ENCODE measurements around the gene DNAJB12.

Gene DNAJB12

DNA sequence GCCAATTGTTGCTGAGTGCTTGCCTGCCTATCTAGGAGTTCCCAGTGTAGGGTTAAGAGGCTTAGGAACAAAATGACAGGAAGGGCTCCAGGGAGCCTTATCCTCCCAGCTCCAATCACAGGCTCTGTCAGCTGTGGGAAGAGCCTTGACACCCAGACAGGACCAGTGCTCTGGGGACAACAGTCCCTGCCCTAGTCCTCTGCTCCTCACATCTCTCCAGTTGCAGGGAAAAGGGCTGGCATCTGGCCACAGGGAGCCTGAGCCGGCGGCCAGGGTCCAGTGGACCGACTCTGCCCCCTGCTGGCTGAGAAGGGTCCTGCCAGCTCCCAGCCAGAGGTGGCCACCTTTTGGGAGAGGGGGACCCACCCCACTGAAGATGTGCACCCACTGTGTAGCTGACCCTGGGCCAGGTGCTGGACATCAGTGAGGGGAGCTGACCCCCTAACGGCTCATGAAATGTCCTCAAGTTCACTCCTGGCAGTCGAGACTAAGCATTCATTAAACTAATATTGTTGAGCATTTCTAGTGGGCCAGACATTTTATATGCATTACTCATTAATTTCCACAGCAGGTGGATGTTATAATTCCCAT, 17.6 kb downstream of the DNAJB12 start:
- H3K4me3 ChIP-seq (ENCODE audit: low read depth, low read length): no peak overlapping the region
- no CpG with 5 or more reads among the region's 5 CpGs for whole genome bisulfite sequencing (ENCODE audit: extremely low coverage, insufficient coverage, insufficient read length)
- H3K27ac ChIP-seq (ENCODE audit: low read depth, low read length): no peak overlapping the region
- no peak overlapping the region for H3K4ac ChIP-seq (ENCODE audit: low read depth, low read length)
- no peak overlapping the region for H2BK5ac ChIP-seq (ENCODE audit: low read depth, low read length, poor library complexity)
- no peak overlapping the region for H4K12ac ChIP-seq (ENCODE audit: low read depth, low read length)
- no peak overlapping the region for H4K8ac ChIP-seq (ENCODE audit: low read depth, low read length)
- no peak overlapping the region for H2BK120ac ChIP-seq (ENCODE audit: insufficient read depth, low read length, poor library complexity)
- H3K4me1 ChIP-seq (ENCODE audit: control insufficient read depth in 1 of 2, insufficient read depth in 2 of 2, low read length in 2 of 2): peaks cover 2 to 4% of the 10 kb centered on the region in 2 experiments
- H3K27me3 ChIP-seq (ENCODE audit: insufficient read depth, low read length): no peaks in the 10 kb centered on the region
- H2AK5ac ChIP-seq (ENCODE audit: low read length): no peak overlapping the region
- no peak overlapping the region for H3K18ac ChIP-seq (ENCODE audit: low read length)
- H3K23ac ChIP-seq (ENCODE audit: low read length): no peak overlapping the region
- DNase-seq: peak; percentile 49 to 63
- H3K9me3 ChIP-seq (ENCODE audit: insufficient read depth, low read depth, low read length): no peaks in the 10 kb centered on the region
- peaks cover 2% of the 10 kb centered on the region for H3K79me1 ChIP-seq (ENCODE audit: low read length)
- no peak overlapping the region for H4K91ac ChIP-seq (ENCODE audit: low read depth, low read length)
- H2AFZ ChIP-seq (ENCODE audit: insufficient read depth, low read length, poor library complexity): no peak overlapping the region
- no peak overlapping the region for H3K4me2 ChIP-seq (ENCODE audit: low read length)
- no peak overlapping the region for H3K9ac ChIP-seq (ENCODE audit: low read length)
- H2BK12ac ChIP-seq (ENCODE audit: low read length): no peak overlapping the region
- no peaks in the 10 kb centered on the region for H3K79me2 ChIP-seq (ENCODE audit: control insufficient read depth, insufficient read depth, low read length, poor library complexity)
- no peak overlapping the region for H3K14ac ChIP-seq (ENCODE audit: low read length)
- H3K36me3 ChIP-seq (ENCODE audit: control insufficient read depth in 1 of 2, insufficient read depth in 2 of 2, low read length in 2 of 2): peaks cover 51 to 55% of the 10 kb centered on the region in 2 experiments

DNA sequence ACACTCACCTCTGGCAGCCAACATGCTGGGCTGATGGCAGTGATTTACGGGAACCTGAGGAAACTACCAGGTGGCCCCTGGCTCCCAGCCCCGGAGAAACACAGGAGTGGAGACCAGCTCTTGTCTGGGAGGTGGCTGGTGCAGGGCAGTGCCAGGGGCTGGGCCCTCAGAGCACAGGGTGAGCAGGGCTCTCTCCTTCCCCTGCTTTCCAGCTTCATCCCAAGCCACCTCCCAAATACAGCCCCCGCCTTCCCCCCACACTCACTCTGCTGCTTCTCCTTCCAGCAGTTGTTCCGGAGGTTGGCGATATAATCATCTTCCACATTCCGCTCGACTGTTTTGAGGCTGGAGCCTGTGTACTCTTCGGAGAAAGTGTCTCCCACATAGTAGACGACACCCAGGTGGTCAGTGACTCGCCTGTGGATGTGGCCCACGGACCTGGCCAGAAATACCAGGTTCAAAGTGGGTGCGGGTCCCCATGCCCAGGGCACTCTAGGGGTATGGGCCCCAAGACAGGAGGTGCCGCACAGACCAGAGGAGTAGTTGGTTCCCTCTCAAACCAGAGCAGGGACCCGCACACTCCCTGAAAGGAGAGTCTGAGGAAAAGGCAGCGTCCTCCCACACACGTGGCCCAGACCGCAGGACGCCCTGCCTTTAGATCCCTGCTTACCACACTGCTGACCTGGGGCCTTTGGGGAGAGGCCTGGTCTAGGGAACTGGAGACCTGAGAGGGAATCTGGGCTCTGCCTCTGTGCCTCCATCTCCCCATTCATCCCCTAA, 18.3 kb downstream of the DNAJB12 start:
- Histone ChIP-seq H3K4me1 (ENCODE audit: control insufficient read depth in 1 of 2, insufficient read depth in 2 of 2, low read length in 2 of 2) (peaks cover 8 to 10% of the 10 kb centered on the region in 2 experiments), H3K27me3 (ENCODE audit: insufficient read depth, low read length) (no peaks in the 10 kb centered on the region), H4K12ac (ENCODE audit: low read depth, low read length) (no peak overlapping the region), H3K4me3 (ENCODE audit: low read depth, low read length) (no peak overlapping the region), H2AK5ac (ENCODE audit: low read length) (no peak overlapping the region), H3K18ac (ENCODE audit: low read length) (no peak overlapping the region), H2BK120ac (ENCODE audit: insufficient read depth, low read length, poor library complexity) (no peak overlapping the region), H3K79me1 (ENCODE audit: low read length) (peaks cover 5% of the 10 kb centered on the region), H4K8ac (ENCODE audit: low read depth, low read length) (no peak overlapping the region), H2BK5ac (ENCODE audit: low read depth, low read length, poor library complexity) (no peak overlapping the region), H3K36me3 (ENCODE audit: control insufficient read depth in 1 of 2, insufficient read depth in 2 of 2, low read length in 2 of 2) (peaks cover 51 to 55% of the 10 kb centered on the region in 2 experiments), H3K4ac (ENCODE audit: low read depth, low read length) (no peak overlapping the region), H2AFZ (ENCODE audit: insufficient read depth, low read length, poor library complexity) (no peak overlapping the region), H3K23ac (ENCODE audit: low read length) (no peak overlapping the region), H3K14ac (ENCODE audit: low read length) (no peak overlapping the region), H3K27ac (ENCODE audit: low read depth, low read length) (no peak overlapping the region), H3K79me2 (ENCODE audit: control insufficient read depth, insufficient read depth, low read length, poor library complexity) (no peaks in the 10 kb centered on the region), H3K4me2 (ENCODE audit: low read length) (no peak overlapping the region), H3K9me3 (ENCODE audit: insufficient read depth, low read depth, low read length) (no peaks in the 10 kb centered on the region), H3K9ac (ENCODE audit: low read length) (no peak overlapping the region), H4K91ac (ENCODE audit: low read depth, low read length) (no peak overlapping the region), H2BK12ac (ENCODE audit: low read length) (no peak overlapping the region)
- no CpG with 5 or more reads among the region's 18 CpGs for WGBS (ENCODE audit: extremely low coverage, insufficient coverage, insufficient read length)
- DNase-seq: no peak

DNA sequence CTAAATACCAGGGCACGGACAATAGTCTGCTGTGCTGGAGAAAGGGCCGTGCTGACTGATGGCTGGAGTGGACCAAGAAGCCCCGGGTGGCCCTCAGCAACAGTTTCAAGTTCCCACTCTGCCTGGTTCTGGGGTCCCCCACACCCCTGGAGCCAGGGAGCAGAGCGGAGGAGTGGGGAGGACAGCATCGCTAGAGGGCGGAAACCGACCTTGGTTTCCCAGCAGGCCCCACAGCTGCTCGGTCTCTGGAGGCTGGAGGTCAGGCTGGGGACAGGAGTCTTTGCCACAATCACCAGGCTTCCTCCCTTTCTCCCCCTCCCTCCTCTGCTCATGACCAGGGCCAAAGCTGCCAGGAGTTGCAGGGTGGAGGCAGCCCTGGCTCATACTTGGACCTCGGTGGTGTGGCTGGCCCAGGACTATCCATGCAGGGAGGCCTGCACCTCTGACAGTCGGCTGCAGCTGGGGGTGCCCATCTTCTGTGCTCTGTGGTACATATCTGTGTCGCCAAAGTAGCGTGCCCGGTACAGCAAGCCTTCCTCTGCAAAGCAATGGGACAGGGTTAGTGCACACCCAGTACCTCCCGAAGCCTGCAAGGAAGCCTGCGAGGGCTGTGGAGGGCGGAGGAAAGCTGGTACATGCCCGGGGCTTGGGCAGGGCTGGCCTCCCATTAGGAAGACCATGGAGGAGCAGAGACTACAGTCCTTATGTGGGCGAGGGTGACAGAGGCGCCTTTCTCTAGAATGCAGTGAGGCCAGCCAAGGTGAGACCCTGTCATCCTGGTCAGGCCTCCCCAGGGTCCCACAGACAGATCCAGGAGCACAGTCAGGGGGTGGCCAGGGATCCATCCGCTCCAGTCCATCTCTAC, 19.1 kb downstream of the DNAJB12 start:
- no peak overlapping the region for H2AK5ac ChIP-seq (ENCODE audit: low read length)

DNA sequence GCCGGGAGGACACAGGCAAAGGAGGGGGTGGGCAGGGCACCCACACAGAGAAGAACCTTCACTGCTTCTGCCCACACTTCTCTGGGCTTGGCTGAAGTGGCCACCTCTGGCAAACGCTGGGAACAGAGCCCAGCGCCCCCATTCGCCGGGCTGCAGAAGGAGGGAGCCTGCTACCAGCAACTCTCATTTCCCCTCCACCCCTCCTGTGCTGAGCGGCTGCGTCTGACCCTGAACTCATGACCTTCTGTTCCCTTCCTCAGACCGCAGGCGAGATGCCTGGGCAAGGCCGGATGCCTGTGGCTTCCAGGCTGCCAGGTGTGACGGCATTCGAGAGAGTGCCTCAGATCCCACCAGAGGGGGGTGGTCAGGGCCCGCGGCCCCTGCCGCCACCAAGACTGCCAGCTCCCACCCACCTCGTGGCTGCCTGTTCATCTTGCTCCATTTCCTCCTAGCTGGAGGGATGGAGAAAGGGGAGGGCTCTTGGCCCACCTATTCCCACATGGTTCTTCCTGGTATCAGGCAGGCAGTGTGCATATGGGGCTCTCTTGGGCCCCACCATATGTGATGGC, 19.8 kb downstream of the DNAJB12 start:
- Histone ChIP-seq H4K12ac (ENCODE audit: low read depth, low read length) (no peak overlapping the region), H3K79me2 (ENCODE audit: control insufficient read depth, insufficient read depth, low read length, poor library complexity) (peaks cover 2% of the 10 kb centered on the region), H3K4me1 (ENCODE audit: control insufficient read depth in 1 of 2, insufficient read depth in 2 of 2, low read length in 2 of 2) (peaks cover 14 to 15% of the 10 kb centered on the region in 2 experiments), H3K14ac (ENCODE audit: low read length) (peak overlapping the region; percentile 11), H3K27ac (ENCODE audit: low read depth, low read length) (no peak overlapping the region), H4K8ac (ENCODE audit: low read depth, low read length) (no peak overlapping the region), H3K23ac (ENCODE audit: low read length) (no peak overlapping the region), H3K4me2 (ENCODE audit: low read length) (no peak overlapping the region), H2AK5ac (ENCODE audit: low read length) (no peak overlapping the region), H3K4ac (ENCODE audit: low read depth, low read length) (no peak overlapping the region), H2BK5ac (ENCODE audit: low read depth, low read length, poor library complexity) (no peak overlapping the region), H3K9me3 (ENCODE audit: insufficient read depth, low read depth, low read length) (no peaks in the 10 kb centered on the region), H2AFZ (ENCODE audit: insufficient read depth, low read length, poor library complexity) (no peak overlapping the region), H3K4me3 (ENCODE audit: low read depth, low read length) (no peak overlapping the region), H4K91ac (ENCODE audit: low read depth, low read length) (no peak overlapping the region), H3K18ac (ENCODE audit: low read length) (no peak overlapping the region), H3K36me3 (ENCODE audit: control insufficient read depth in 1 of 2, insufficient read depth in 2 of 2, low read length in 2 of 2) (peaks cover 44 to 47% of the 10 kb centered on the region in 2 experiments), H3K79me1 (ENCODE audit: low read length) (peaks cover 9% of the 10 kb centered on the region), H2BK12ac (ENCODE audit: low read length) (peak overlapping the region; percentile 11), H3K9ac (ENCODE audit: low read length) (no peak overlapping the region), H3K27me3 (ENCODE audit: insufficient read depth, low read length) (no peaks in the 10 kb centered on the region), H2BK120ac (ENCODE audit: insufficient read depth, low read length, poor library complexity) (peak overlapping the region; percentile 20)
- DNase-seq: no peak
- WGBS (ENCODE audit: extremely low coverage, insufficient coverage, insufficient read length): no CpG with 5 or more reads among the region's 16 CpGs

More for the DNA sequence above, 19.1 kb downstream of the DNAJB12 start:
- Histone ChIP-seq H3K27ac (ENCODE audit: low read depth, low read length) (no peak overlapping the region), H3K79me2 (ENCODE audit: control insufficient read depth, insufficient read depth, low read length, poor library complexity) (peaks cover 2% of the 10 kb centered on the region), H3K23ac (ENCODE audit: low read length) (no peak overlapping the region), H2BK12ac (ENCODE audit: low read length) (no peak overlapping the region), H3K4ac (ENCODE audit: low read depth, low read length) (no peak overlapping the region), H3K4me3 (ENCODE audit: low read depth, low read length) (no peak overlapping the region), H3K79me1 (ENCODE audit: low read length) (peaks cover 9% of the 10 kb centered on the region), H2BK120ac (ENCODE audit: insufficient read depth, low read length, poor library complexity) (no peak overlapping the region), H2AFZ (ENCODE audit: insufficient read depth, low read length, poor library complexity) (no peak overlapping the region), H3K36me3 (ENCODE audit: control insufficient read depth in 1 of 2, insufficient read depth in 2 of 2, low read length in 2 of 2) (peaks cover 45 to 49% of the 10 kb centered on the region in 2 experiments), H4K12ac (ENCODE audit: low read depth, low read length) (no peak overlapping the region), H3K9me3 (ENCODE audit: insufficient read depth, low read depth, low read length) (no peaks in the 10 kb centered on the region), H3K27me3 (ENCODE audit: insufficient read depth, low read length) (no peaks in the 10 kb centered on the region), H3K18ac (ENCODE audit: low read length) (no peak overlapping the region), H4K91ac (ENCODE audit: low read depth, low read length) (no peak overlapping the region), H3K14ac (ENCODE audit: low read length) (no peak overlapping the region), H3K9ac (ENCODE audit: low read length) (no peak overlapping the region), H4K8ac (ENCODE audit: low read depth, low read length) (no peak overlapping the region), H3K4me2 (ENCODE audit: low read length) (no peak overlapping the region), H3K4me1 (ENCODE audit: control insufficient read depth in 1 of 2, insufficient read depth in 2 of 2, low read length in 2 of 2) (peaks cover 14 to 15% of the 10 kb centered on the region in 2 experiments), H2BK5ac (ENCODE audit: low read depth, low read length, poor library complexity) (no peak overlapping the region)
- DNase-seq: no peak
- WGBS (ENCODE audit: extremely low coverage, insufficient coverage, insufficient read length): no CpG with 5 or more reads among the region's 20 CpGs

Measured in trophoblast cell (in vitro differentiated cells and primary cell).